Naive thymus-derived CD4-positive, alpha-beta T cell (primary cell): ENCODE data around the gene DUSP22. TPM values are rescaled to one million over a fixed set of nuclear protein-coding genes. Genes with fewer than 3 reads are reported as not detected.
A peak's percentile ranks its signal among the peaks of the same experiment; 100 is the strongest.

Experiments
- ATAC-seq: fragments of 150-1000 bp; cut with Tn5 transposase; 2 replicates; pipeline ENCODE4 v1.10.0; 2021; ENCODE audit warnings: mild to moderate bottlenecking, moderate library complexity
- CTCF ChIA-PET: fragments of 350-600 bp; sonication (Branson Sonifier 250); formaldehyde crosslinking; loops from one replicate; lab custom pipeline; 2021; ENCODE audit warnings: antibody characterized with exemption; lab: Charles Lee
- POLR2A ChIA-PET: fragments of 350-600 bp; sonication (Branson Sonifier 250); formaldehyde crosslinking; loops from one replicate; lab custom pipeline; 2021; ENCODE audit warnings: antibody characterized with exemption, inconsistent platforms; lab: Charles Lee
- DNase-seq, 9 donors: peaks; one replicate each; pipeline versions ENCODE4 v3.0.0 to v3.0.0-alpha.2; 2020 to 2022; ENCODE audit warnings: mixed read lengths in 1 of 9
- H3K27ac ChIP-seq: one replicate; pipeline ENCODE4 v1.7.0; 2013; ENCODE audit warnings: mild to moderate bottlenecking, low read depth, low read length, moderate library complexity
- H3K27me3 ChIP-seq, 2 donors: one replicate each; pipeline ENCODE4 v1.7.0; 2013; ENCODE audit warnings: low read length in 2 of 2, mild to moderate bottlenecking in 2 of 2, moderate library complexity in 2 of 2; ENCODE audit not compliant: control insufficient read depth in 2 of 2, insufficient read depth in 2 of 2
- H3K36me3 ChIP-seq, 3 experiments: 1 replicate in 2 of 3; 2 replicates in 1 of 3; pipeline ENCODE4 v1.7.0; 2013; ENCODE audit warnings: low read length in 3 of 3, mild to moderate bottlenecking in 3 of 3, moderate library complexity in 1 of 3; ENCODE audit not compliant: insufficient read depth in 3 of 3, control insufficient read depth in 2 of 3
- H3K4me1 ChIP-seq, 2 donors: one replicate each; pipeline ENCODE4 v1.7.0; 2013; ENCODE audit warnings: low read length in 2 of 2, mild to moderate bottlenecking in 2 of 2, moderate library complexity in 1 of 2; ENCODE audit not compliant: control insufficient read depth in 2 of 2, insufficient read depth in 2 of 2
- H3K4me3 ChIP-seq: 2 replicates; pipeline ENCODE4 v1.7.0; 2013; ENCODE audit warnings: mild to moderate bottlenecking, low read length
- H3K9me3 ChIP-seq, 3 experiments: 1 replicate in 2 of 3; 2 replicates in 1 of 3; pipeline ENCODE4 v1.7.0; 2013; ENCODE audit warnings: low read length in 3 of 3; ENCODE audit not compliant: control insufficient read depth in 2 of 3
- H3K27ac Mint-ChIP-seq, 9 donors: one replicate each; pipeline ENCODE4 v1.8.0; 2020 to 2022; ENCODE audit warnings: mixed read lengths in 9 of 9, mild to moderate bottlenecking in 8 of 9, moderate library complexity in 5 of 9, inconsistent platforms in 2 of 9
- H3K27me3 Mint-ChIP-seq, 5 donors: one replicate each; pipeline ENCODE4 v1.8.0; 2021 to 2022; ENCODE audit warnings: mixed read lengths in 5 of 5, mild to moderate bottlenecking in 1 of 5
- H3K36me3 Mint-ChIP-seq, 5 donors: one replicate each; pipeline ENCODE4 v1.8.0; 2020 to 2022; ENCODE audit warnings: mixed read lengths in 5 of 5, mild to moderate bottlenecking in 3 of 5, inconsistent platforms in 1 of 5
- H3K4me1 Mint-ChIP-seq, 7 donors: one replicate each; pipeline ENCODE4 v1.8.0; 2020 to 2022; ENCODE audit warnings: mixed read lengths in 7 of 7, mild to moderate bottlenecking in 3 of 7, inconsistent platforms in 1 of 7
- H3K4me3 Mint-ChIP-seq, 10 donors: one replicate each; pipeline ENCODE4 v1.8.0; 2020 to 2022; ENCODE audit warnings: mild to moderate bottlenecking in 10 of 10, mixed read lengths in 10 of 10, moderate library complexity in 6 of 10, inconsistent platforms in 2 of 10
- H3K9me3 Mint-ChIP-seq, 11 donors: one replicate each; pipeline ENCODE4 v1.8.0; 2020 to 2022; ENCODE audit warnings: mixed read lengths in 11 of 11, mild to moderate bottlenecking in 4 of 11, inconsistent platforms in 1 of 11, moderate library complexity in 1 of 11
- intact Hi-C, 2 donors: fragments of 100-400 bp; cut with micrococcal nuclease; formaldehyde crosslinking; loops; one replicate each; pipeline ENCODE4 v1.15.1; 2023
- polyA plus RNA-seq, 2 donors: library from polyadenylated mRNA; unstranded; fragments of 300-500 nt; fragmentation: Illumina TruSeq; gene quantifications; one replicate each; pipeline ENCODE4 v1.2.3, GENCODE V29; 2021
- total RNA-seq, 6 experiments: library from RNA in 5 of 6; stranded (reverse) in 5 of 6; gene quantifications; 1 replicate in 5 of 6; 2 replicates in 1 of 6; pipeline ENCODE4 v1.2.3 and lab custom pipeline; 2021 to 2026

The DUSP22 gene
- total and polyA plus RNA-seq, 7 experiments from 2014 or later, result 24.8 to 57.2 (median 36.6) TPM

DNA sequence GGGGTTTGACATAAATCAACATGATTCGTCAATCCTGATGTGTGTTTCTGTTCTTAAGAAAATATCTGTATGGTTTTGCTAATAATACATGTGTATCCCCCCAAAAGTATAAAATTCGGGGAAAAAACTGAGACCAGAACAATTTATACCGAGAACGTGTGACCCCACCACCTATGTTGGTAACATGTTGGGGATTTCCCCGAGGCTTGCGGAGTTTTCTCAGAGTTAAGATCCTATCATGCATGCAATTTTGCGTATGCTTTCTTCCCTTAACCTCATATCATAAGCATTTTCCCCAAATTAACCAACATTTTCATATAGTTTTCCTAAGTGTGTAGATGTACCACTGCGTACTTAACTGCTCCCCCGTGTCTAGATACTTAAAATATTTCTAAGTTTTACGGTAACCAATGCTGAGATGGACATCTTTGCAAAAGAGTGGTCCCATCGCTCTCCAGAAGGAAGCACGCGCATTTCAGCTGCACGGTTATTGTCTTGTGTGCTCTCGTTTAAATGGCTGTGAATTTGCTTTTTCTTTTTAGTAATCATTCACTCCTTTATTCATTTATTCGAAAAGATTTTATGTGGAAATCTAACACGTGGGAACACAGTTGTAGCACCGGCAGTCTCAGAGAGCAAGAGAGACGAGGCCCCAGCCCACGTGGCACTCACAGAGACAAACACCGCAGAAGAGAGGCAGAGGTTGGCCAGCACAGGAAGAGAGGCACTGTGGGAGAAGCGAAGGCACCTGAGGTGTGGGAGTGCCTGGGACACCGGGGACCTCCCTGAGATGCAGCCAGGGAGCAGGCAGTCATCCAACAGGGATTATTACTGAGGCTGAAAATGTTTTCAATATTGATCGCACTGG lies 86.0 kb downstream of the DUSP22 start:
- H3K36me3 Mint-ChIP-seq, result peaks cover 0 to 4% (median 0%) of the 10 kb centered on the region in 5 donors
- no peak for DNase-seq
- Histone ChIP-seq H3K4me3 (no peak overlapping the region), H3K9me3 (no peaks in the 10 kb centered on the region), H3K4me1 (no peaks in the 10 kb centered on the region), H3K27ac (no peak overlapping the region), H3K36me3 (no peaks in the 10 kb centered on the region), H3K27me3 (no peaks in the 10 kb centered on the region)
- no peak for ATAC-seq
- H3K27ac Mint-ChIP-seq, result peak overlapping the region in 1 of 9 donors; percentile 25
- intact Hi-C loops, result loop anchor here in 1 of 2 donors (5.0 kb wide), 1 partner anchor 41 kb away; no protein-coding TSS in a partner anchor
- ChIA-PET POLR2A (no interaction called here), CTCF (no interaction called here)
- H3K9me3 Mint-ChIP-seq, result peaks cover 0 to 5% (median 0%) of the 10 kb centered on the region in 11 donors
- H3K27me3 Mint-ChIP-seq, result peaks cover 19 to 54% (median 28%) of the 10 kb centered on the region in 5 donors
- no peak overlapping the region for H3K4me3 Mint-ChIP-seq
- H3K4me1 Mint-ChIP-seq, result peaks cover 6 to 17% (median 9%) of the 10 kb centered on the region in 7 donors

DNA sequence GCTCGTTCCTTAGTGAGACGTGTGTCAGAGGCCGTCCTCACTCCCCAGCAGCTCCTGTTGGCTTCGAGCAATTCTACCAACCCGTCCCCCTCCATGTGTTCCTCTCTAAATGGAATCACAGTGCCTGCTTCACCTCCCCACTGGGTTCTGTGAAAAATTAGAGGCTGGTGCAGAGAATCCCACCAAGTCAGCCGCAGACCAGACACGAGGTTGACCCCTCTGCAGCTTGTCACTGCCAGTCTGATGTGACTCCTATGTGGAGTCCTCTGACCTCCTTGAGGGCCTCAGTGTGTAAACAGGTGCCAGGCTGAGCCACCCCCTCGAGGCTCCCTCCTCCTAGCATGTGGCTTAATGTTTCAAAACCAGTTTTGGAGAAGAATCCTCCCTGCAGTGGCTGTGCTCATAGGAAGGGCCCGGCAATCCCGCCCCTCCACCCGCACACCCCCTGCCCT lies 86.7 kb downstream of the DUSP22 start:
- peaks cover 5 to 17% (median 9%) of the 10 kb centered on the region in 7 donors for H3K4me1 Mint-ChIP-seq
- intact Hi-C loops, result loop anchor here in 1 of 2 donors (5.0 kb wide), 1 partner anchor 42 kb away; no protein-coding TSS in a partner anchor

DNA sequence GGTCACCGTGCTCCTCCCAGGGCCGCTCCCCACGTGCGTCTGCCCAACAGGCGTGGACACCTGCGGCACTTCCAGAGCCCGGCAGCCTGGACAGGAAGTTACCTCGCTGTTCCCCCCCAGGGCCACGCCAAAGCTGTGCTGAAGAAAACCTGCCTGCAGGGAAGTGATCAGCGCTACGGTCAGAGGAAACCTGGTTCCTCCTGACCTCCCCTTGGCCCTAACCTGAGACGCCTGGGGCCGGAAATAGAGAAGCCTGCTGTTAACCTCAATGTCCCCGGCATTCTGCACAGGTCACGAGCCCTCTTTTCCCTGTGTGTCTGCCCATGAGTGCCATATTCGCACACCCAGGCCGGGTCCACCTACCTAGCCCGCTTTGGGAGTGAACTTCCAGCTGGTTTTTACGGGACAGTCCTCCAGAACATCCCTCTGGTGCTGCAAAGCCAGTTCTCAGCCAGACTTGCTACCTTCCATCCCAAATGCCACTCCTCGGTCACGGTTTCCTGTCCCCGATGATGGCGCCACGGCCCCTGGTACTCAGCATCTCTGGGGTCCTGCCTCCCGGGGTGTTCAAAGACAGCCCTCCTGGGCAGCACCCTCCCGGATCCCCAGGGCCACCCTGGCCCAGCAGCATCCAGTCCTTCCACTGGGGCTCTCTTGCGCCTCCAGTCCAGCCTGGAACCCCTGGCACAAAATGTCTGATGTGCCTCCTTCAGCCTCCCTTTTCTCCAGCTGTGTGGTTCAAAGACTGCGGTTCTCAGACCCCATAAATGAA lies 87.3 kb downstream of the DUSP22 start:
- Mint-ChIP-seq H3K27ac (no peak overlapping the region), H3K36me3 (peaks cover 0 to 4% (median 0%) of the 10 kb centered on the region in 5 donors), H3K9me3 (peaks cover 0 to 5% (median 0%) of the 10 kb centered on the region in 11 donors), H3K4me3 (peak overlapping the region in 1 of 10 donors; percentile 3), H3K27me3 (peaks cover 11 to 57% (median 29%) of the 10 kb centered on the region in 5 donors), H3K4me1 (peaks cover 5 to 20% (median 9%) of the 10 kb centered on the region in 7 donors)
- CTCF ChIA-PET, result no interaction called here
- peak; percentile 25 for ATAC-seq
- Histone ChIP-seq H3K4me3 (no peak overlapping the region), H3K27me3 (no peaks in the 10 kb centered on the region), H3K4me1 (no peaks in the 10 kb centered on the region), H3K27ac (no peak overlapping the region), H3K36me3 (no peaks in the 10 kb centered on the region), H3K9me3 (no peaks in the 10 kb centered on the region)
- intact Hi-C loops, result loop anchor here (5.0 to 10.0 kb wide), 2 partner anchors 42 to 415 kb away; no protein-coding TSS in a partner anchor
- no peak for DNase-seq
- POLR2A ChIA-PET, result no interaction called here

More for the DNA sequence above, 86.7 kb downstream of the DUSP22 start:
- ChIA-PET POLR2A (no interaction called here), CTCF (no interaction called here)
- Mint-ChIP-seq H3K36me3 (peaks cover 0 to 4% (median 0%) of the 10 kb centered on the region in 5 donors), H3K27me3 (peaks cover 14 to 58% (median 33%) of the 10 kb centered on the region in 5 donors), H3K27ac (no peak overlapping the region), H3K9me3 (peaks cover 0 to 5% (median 0%) of the 10 kb centered on the region in 11 donors), H3K4me3 (no peak overlapping the region)
- Histone ChIP-seq H3K4me3 (no peak overlapping the region), H3K4me1 (no peaks in the 10 kb centered on the region), H3K9me3 (no peaks in the 10 kb centered on the region), H3K36me3 (no peaks in the 10 kb centered on the region), H3K27ac (no peak overlapping the region), H3K27me3 (no peaks in the 10 kb centered on the region)
- no peak for DNase-seq
- ATAC-seq, result peak; percentile 19

DNA sequence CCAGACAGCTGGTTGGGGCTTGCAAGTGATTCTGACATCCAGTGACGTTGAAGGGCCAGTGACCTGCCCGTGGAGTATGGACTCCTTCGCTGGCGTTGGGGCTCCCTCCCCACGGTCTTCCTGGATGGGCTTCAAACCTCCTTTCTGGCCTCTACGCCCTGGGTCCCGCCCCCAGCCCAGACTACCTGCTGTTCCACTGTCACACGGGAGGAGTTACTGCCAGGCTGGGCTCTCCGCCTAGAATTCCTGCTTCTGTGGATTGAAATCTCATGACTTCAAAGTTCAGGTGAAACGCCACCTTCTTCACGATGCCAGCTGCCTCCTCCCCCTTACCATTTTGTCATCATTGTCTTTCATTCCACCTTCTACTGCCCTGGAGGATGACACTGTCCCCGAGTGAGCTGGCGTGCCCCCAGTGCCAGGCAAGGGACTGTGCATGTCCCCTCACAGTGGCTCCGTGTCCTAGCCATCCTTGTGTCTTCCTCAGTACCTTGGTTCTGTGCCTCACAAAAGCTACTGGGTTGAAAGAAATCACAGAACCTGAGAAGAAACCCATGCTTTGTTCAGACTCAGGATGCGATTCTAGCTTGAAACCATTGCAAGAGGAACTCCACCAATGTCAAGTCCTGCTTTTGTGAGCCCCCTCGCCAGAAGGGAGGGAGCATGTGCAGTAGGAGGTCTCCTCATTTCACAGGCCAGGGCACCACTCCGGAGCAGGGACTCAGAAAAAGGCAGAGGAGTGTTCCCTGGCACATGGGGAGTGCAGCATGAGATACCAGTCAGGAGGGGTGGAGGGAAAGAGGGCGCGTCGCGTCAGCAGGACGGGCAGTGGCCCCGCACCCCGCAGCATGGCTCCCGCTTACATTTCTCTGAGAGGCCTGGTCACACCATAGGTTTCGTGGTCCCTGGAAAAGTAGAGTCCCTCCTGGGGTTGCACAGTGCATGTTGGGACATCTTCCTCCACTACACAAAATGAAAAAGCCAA lies 88.2 kb downstream of the DUSP22 start:
- no peak overlapping the region for H3K27ac Mint-ChIP-seq

DNA sequence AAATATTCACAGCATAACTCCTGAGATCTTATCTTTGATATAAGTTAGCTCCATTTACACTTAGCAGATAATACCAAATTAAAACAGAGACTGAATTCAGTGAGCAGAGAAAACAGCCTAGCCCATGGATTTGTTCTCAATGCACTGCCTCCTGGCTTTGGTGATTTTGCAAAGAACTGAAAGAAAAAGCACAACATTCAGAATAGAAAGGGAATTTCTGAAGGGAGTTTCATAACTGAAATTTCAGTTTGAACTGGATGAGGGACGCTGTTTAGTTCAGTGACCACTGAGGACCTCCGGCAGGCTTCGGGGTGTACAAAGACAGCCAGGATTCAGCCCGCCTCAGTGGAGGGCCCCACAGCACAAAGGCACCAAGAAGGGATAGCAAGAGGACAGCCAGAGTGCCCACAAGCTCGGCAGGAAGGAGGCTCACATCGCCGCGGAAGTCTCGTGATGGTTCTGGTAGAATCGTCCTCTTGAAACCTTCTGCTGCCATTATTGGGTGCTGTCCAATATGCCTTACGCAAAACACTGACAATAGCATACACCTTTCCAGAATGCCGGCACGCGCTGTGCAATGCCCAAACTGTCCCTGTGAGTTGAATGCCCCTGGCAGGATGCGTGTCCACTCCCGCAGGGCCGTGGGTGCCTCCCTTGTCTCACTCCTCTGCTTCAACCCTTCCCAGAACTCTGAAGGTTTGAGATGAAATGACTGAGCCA lies 89.6 kb downstream of the DUSP22 start:
- ChIA-PET POLR2A (no interaction called here), CTCF (no interaction called here)
- intact Hi-C loops, result loop anchor here in 1 of 2 donors (10.0 kb wide), 1 partner anchor 413 kb away; no protein-coding TSS in a partner anchor
- H3K9me3 ChIP-seq, result no peaks in the 10 kb centered on the region
- no peak for DNase-seq
- H3K36me3 ChIP-seq, result no peaks in the 10 kb centered on the region
- H3K36me3 Mint-ChIP-seq, result peaks cover 0 to 4% (median 0%) of the 10 kb centered on the region in 5 donors
- no peaks in the 10 kb centered on the region for H3K4me1 ChIP-seq
- no peak overlapping the region for H3K27ac Mint-ChIP-seq
- no peak for ATAC-seq
- H3K4me3 Mint-ChIP-seq, result no peak overlapping the region
- H3K27ac ChIP-seq, result no peak overlapping the region
- H3K27me3 ChIP-seq, result no peaks in the 10 kb centered on the region
- H3K27me3 Mint-ChIP-seq, result peaks cover 4 to 41% (median 16%) of the 10 kb centered on the region in 5 donors
- peaks cover 0 to 5% (median 0%) of the 10 kb centered on the region in 11 donors for H3K9me3 Mint-ChIP-seq
- H3K4me1 Mint-ChIP-seq, result peaks cover 5 to 21% (median 8%) of the 10 kb centered on the region in 7 donors
- H3K4me3 ChIP-seq, result no peak overlapping the region

More for the DNA sequence above, 88.2 kb downstream of the DUSP22 start:
- H3K9me3 Mint-ChIP-seq, result peaks cover 0 to 5% (median 0%) of the 10 kb centered on the region in 11 donors
- intact Hi-C loops, result loop anchor here in 1 of 2 donors (10.0 kb wide), 1 partner anchor 414 kb away; no protein-coding TSS in a partner anchor
- peaks cover 5 to 23% (median 9%) of the 10 kb centered on the region in 7 donors for H3K4me1 Mint-ChIP-seq
- ChIA-PET CTCF (no interaction called here), POLR2A (no interaction called here)
- no peaks in the 10 kb centered on the region for H3K36me3 ChIP-seq
- ATAC-seq (peak; percentile 8), DNase-seq (no peak)
- H3K4me3 ChIP-seq, result no peak overlapping the region
- H3K36me3 Mint-ChIP-seq, result peaks cover 0 to 4% (median 0%) of the 10 kb centered on the region in 5 donors
- peaks cover 6 to 50% (median 26%) of the 10 kb centered on the region in 5 donors for H3K27me3 Mint-ChIP-seq
- no peaks in the 10 kb centered on the region for H3K4me1 ChIP-seq
- H3K9me3 ChIP-seq, result no peaks in the 10 kb centered on the region
- no peak overlapping the region for H3K4me3 Mint-ChIP-seq
- no peaks in the 10 kb centered on the region for H3K27me3 ChIP-seq
- H3K27ac ChIP-seq, result no peak overlapping the region
